Endodermal cell (in vitro differentiated cells): ENCODE measurements around the gene GATAD2A. TPM values are rescaled to one million over a fixed set of nuclear protein-coding genes. Genes with fewer than 3 reads are reported as not detected.
"Not testable (repeated sequence)": the region's sequence is repeated elsewhere in the genome, so short reads cannot be mapped to it uniquely, and the experiment has no call there.

Source experiments
- DNase-seq: peaks from one replicate; pipeline ENCODE4 v3.0.0-alpha.2; 2017
- H3K27ac ChIP-seq: 2 replicates; pipeline ENCODE4 v1.5.1; 2013; ENCODE audit warnings: mild to moderate bottlenecking, low read depth, low read length, moderate library complexity
- H3K27me3 ChIP-seq: 2 replicates; pipeline ENCODE4 v1.6.1; 2013; ENCODE audit warnings: mild to moderate bottlenecking, low read length, moderate library complexity; ENCODE audit not compliant: insufficient read depth, control insufficient read depth, poor library complexity, severe bottlenecking
- H3K36me3 ChIP-seq: 2 replicates; pipeline ENCODE4 v1.7.0; 2013; ENCODE audit warnings: mild to moderate bottlenecking, low read length, moderate library complexity; ENCODE audit not compliant: control insufficient read depth, insufficient read depth
- H3K4me1 ChIP-seq: one replicate; pipeline ENCODE4 v1.7.0; 2013; ENCODE audit warnings: low read length; ENCODE audit not compliant: control insufficient read depth, insufficient read depth
- H3K4me3 ChIP-seq: 2 replicates; pipeline ENCODE4 v1.5.1; 2013; ENCODE audit warnings: mild to moderate bottlenecking, low read length, moderate library complexity
- H3K9ac ChIP-seq: 2 replicates; pipeline ENCODE4 v1.6.1; 2013; ENCODE audit warnings: mild to moderate bottlenecking, low read length, moderate library complexity; ENCODE audit not compliant: poor library complexity, severe bottlenecking; ENCODE audit errors: extremely low read depth
- H3K9me3 ChIP-seq: 2 replicates; pipeline ENCODE4 v1.6.1; 2013; ENCODE audit warnings: mild to moderate bottlenecking, low read length, moderate library complexity; ENCODE audit not compliant: control insufficient read depth
- H3K27ac Mint-ChIP-seq: 2 replicates; pipeline ENCODE4 v1.8.0; 2020; ENCODE audit warnings: mixed read lengths
- H3K27me3 Mint-ChIP-seq: 2 replicates; pipeline ENCODE4 v1.8.0; 2021; ENCODE audit warnings: mild to moderate bottlenecking, mixed read lengths; ENCODE audit not compliant: insufficient read depth
- H3K36me3 Mint-ChIP-seq: 2 replicates; pipeline ENCODE4 v1.8.0; 2020; ENCODE audit warnings: low read depth, mixed read lengths
- H3K4me1 Mint-ChIP-seq: 2 replicates; pipeline ENCODE4 v1.8.0; 2020; ENCODE audit warnings: mixed read lengths
- H3K4me3 Mint-ChIP-seq: 2 replicates; pipeline ENCODE4 v1.8.0; 2020; ENCODE audit warnings: mild to moderate bottlenecking, moderate library complexity, mixed read lengths
- H3K9me3 Mint-ChIP-seq: 2 replicates; pipeline ENCODE4 v1.8.0; 2020; ENCODE audit warnings: mild to moderate bottlenecking, mixed read lengths
- CTCF ChIP-seq: fragments of 200-600 bp; sonication (generic); conservative IDR thresholded peaks from 2 replicates; pipeline ENCODE4 v1.5.0; 2021; ENCODE audit warnings: antibody characterized with exemption, mild to moderate bottlenecking
- WGBS, 2 experiments: methylation state at CpG; one replicate each; pipeline versions ENCODE4 v1.1.5 to v1.1.7; 2013; ENCODE audit warnings: missing lambda C conversion rate in 2 of 2, mixed read lengths in 1 of 2; ENCODE audit not compliant: insufficient coverage in 1 of 2, insufficient read length in 1 of 2; 5-methylcytosine and 5-hydroxymethylcytosine counted together
- total RNA-seq, 2 donors: library from RNA; stranded (reverse); fragmentation: NEBNext Ultra II Directional in 1 of 2; extraction: Animal tissue kit (Norgen Biotek cat#: 25700) in 1 of 2; gene quantifications; 2 replicates in 1 of 2; 3 replicates in 1 of 2; pipeline ENCODE4 v1.2.1, GENCODE V29; 2021

Gene GATAD2A
- total RNA-seq, 2 donors from 2014 or later, result 115 to 126 TPM

GRCh38 chr19:19452243-19453124, 47.0 kb downstream of the GATAD2A start:
- DNase-seq, result no peak
- Histone ChIP-seq H3K36me3 (peaks cover 9% of the 10 kb centered on the region), H3K4me1 (no peaks in the 10 kb centered on the region), H3K27me3 (no peaks in the 10 kb centered on the region), H3K9ac (no peak overlapping the region), H3K4me3 (no peak overlapping the region), H3K9me3 (no peaks in the 10 kb centered on the region), H3K27ac (no peak overlapping the region)
- peak overlapping the region; percentile 83 for H3K27ac Mint-ChIP-seq
- 95 to 100% methylated on average over 10 to 11 of the region's 11 CpGs for WGBS, 2 experiments
- peaks cover 5% of the 10 kb centered on the region for H3K36me3 Mint-ChIP-seq
- no peaks in the 10 kb centered on the region for H3K9me3 Mint-ChIP-seq
- H3K27me3 Mint-ChIP-seq, result no peaks in the 10 kb centered on the region
- TF ChIP-seq CTCF, result no peak
- no peak overlapping the region for H3K4me3 Mint-ChIP-seq
- H3K4me1 Mint-ChIP-seq, result peaks cover 2% of the 10 kb centered on the region

- no peak overlapping the region for H3K4me3 Mint-ChIP-seq
- 100% methylated on average over 2 of the region's 2 CpGs; no CpG with 5 or more reads in 1 of the 2 experiments for WGBS, 2 experiments
- no peaks in the 10 kb centered on the region for H3K4me1 ChIP-seq
- peak overlapping the region; percentile 83 for H3K27ac Mint-ChIP-seq
- peaks cover 9% of the 10 kb centered on the region for H3K36me3 ChIP-seq
- H3K27me3 ChIP-seq, result no peaks in the 10 kb centered on the region
- DNase-seq, result no peak
- H3K9me3 Mint-ChIP-seq, result no peaks in the 10 kb centered on the region
- no peak overlapping the region for H3K4me3 ChIP-seq
- H3K36me3 Mint-ChIP-seq, result peaks cover 5% of the 10 kb centered on the region
- no peaks in the 10 kb centered on the region for H3K27me3 Mint-ChIP-seq
- H3K27ac ChIP-seq, result no peak overlapping the region
- H3K9me3 ChIP-seq, result no peaks in the 10 kb centered on the region
- no peak for TF ChIP-seq CTCF
- H3K4me1 Mint-ChIP-seq, result peaks cover 5% of the 10 kb centered on the region
- no peak overlapping the region for H3K9ac ChIP-seq
These were observed 47.6 kb downstream of the GATAD2A start for GRCh38 chr19:19453125-19453454.

GRCh38 chr19:19455166-19455919, 49.9 kb downstream of the GATAD2A start:
- not testable (repeated sequence) for H3K4me1 ChIP-seq, H3K4me3 ChIP-seq, H3K9me3 ChIP-seq, H3K27ac Mint-ChIP-seq, H3K9me3 Mint-ChIP-seq, H3K27me3 Mint-ChIP-seq, H3K4me3 Mint-ChIP-seq, H3K27me3 ChIP-seq, H3K9ac ChIP-seq, H3K36me3 Mint-ChIP-seq, DNase-seq, H3K27ac ChIP-seq
- H3K4me1 Mint-ChIP-seq, result peaks cover 14% of the 10 kb centered on the region
- 93 to 95% methylated on average over 11 to 14 of the region's 14 CpGs for WGBS, 2 experiments
- H3K36me3 ChIP-seq, result peaks cover 13% of the 10 kb centered on the region
